ENCODE data around the gene LEP. TPM values are rescaled to one million over a fixed set of nuclear protein-coding genes. Genes with fewer than 3 reads are reported as not detected.

LEP gene
- total RNA-seq, 1 experiment from 2014 or later, result not detected

- Mint-ChIP-seq H3K4me1 (peaks cover 32% of the 10 kb centered on the region), H3K27ac (peak overlapping the region; percentile 13; the same call in 1 of the 2 replicates), H3K27me3 (ENCODE audit: low read depth) (no peaks in the 10 kb centered on the region; the same call in 1 of the 2 replicates), H3K4me3 (no peak overlapping the region; the same call in 1 of the 2 replicates), H3K36me3 (no peaks in the 10 kb centered on the region), H3K9me3 (no peaks in the 10 kb centered on the region; the same call in 1 of the 2 replicates)
- POLR2A ChIA-PET, result no interaction called here
- no peak for TF ChIP-seq USF2 (CRISPR knock-in tag; IDR thresholded peaks at IDR 0.05)
- no peak for TF ChIP-seq ETV6 (CRISPR knock-in tag; IDR thresholded peaks at IDR 0.05)
- no peak for TF ChIP-seq E2F4 (CRISPR knock-in tag; IDR thresholded peaks at IDR 0.05; ENCODE audit: borderline replicate concordance, low read depth)
- TF ChIP-seq FOXP4 (CRISPR knock-in tag; IDR thresholded peaks at IDR 0.05), result no peak
- TF ChIP-seq SMAD4 (CRISPR knock-in tag; IDR thresholded peaks at IDR 0.05), result no peak
- no peak for TF ChIP-seq FOXK1 (CRISPR knock-in tag; IDR thresholded peaks at IDR 0.05)
- no peak for TF ChIP-seq NR1H2 (CRISPR knock-in tag; IDR thresholded peaks at IDR 0.05)
- no peak for TF ChIP-seq NFATC4 (CRISPR knock-in tag; IDR thresholded peaks at IDR 0.05)
- TF ChIP-seq CBFB (CRISPR knock-in tag; IDR thresholded peaks at IDR 0.05; ENCODE audit: low read depth), result no peak
- TF ChIP-seq ZNF512 (CRISPR knock-in tag; IDR thresholded peaks at IDR 0.05; ENCODE audit: borderline replicate concordance), result no peak
- TF ChIP-seq ZNF416 (CRISPR knock-in tag; IDR thresholded peaks at IDR 0.05), result no peak
- no peak for TF ChIP-seq STAT6 (CRISPR knock-in tag; conservative IDR thresholded peaks at IDR 0.05; ENCODE audit: low read depth)
- CTCF ChIA-PET, result interaction anchor here (1.4 to 1.7 kb wide), 2 partner anchors 10 to 50 kb away, joined by 3 to 4 read pairs; no protein-coding TSS in a partner anchor
- ATAC-seq (no peak), DNase-seq (ENCODE audit: low spot score) (no peak)
Measured at GRCh38 chr7:128260069-128260795, 19.2 kb downstream of the LEP start.

- no peaks in the 10 kb centered on the region; the same call in none of the 2 replicates for H3K27me3 Mint-ChIP-seq (ENCODE audit: low read depth)
- no peak for DNase-seq (ENCODE audit: low spot score)
- H3K4me3 Mint-ChIP-seq, result no peak overlapping the region
- no peak overlapping the region for H3K27ac Mint-ChIP-seq
- ChIA-PET POLR2A (no interaction called here), CTCF (interaction anchor here (1.0 to 1.4 kb wide), 2 partner anchors 53 to 126 kb away, joined by 3 to 4 read pairs; no protein-coding TSS in a partner anchor)
- H3K4me1 Mint-ChIP-seq, result peaks cover 52% of the 10 kb centered on the region
- no peaks in the 10 kb centered on the region for H3K9me3 Mint-ChIP-seq
- ATAC-seq, result no peak
- H3K36me3 Mint-ChIP-seq, result no peaks in the 10 kb centered on the region
- TF ChIP-seq NFATC4 (CRISPR knock-in tag; IDR thresholded peaks at IDR 0.05) (no peak), SMAD4 (CRISPR knock-in tag; IDR thresholded peaks at IDR 0.05) (no peak), MYBL2 (CRISPR knock-in tag; IDR thresholded peaks at IDR 0.05) (no peak), HMGA2 (CRISPR knock-in tag; IDR thresholded peaks at IDR 0.05) (no peak), TEAD1 (CRISPR knock-in tag; IDR thresholded peaks at IDR 0.05) (no peak), E2F5 (CRISPR knock-in tag; IDR thresholded peaks at IDR 0.05) (no peak), ARID4B (CRISPR knock-in tag; IDR thresholded peaks at IDR 0.05; ENCODE audit: borderline replicate concordance) (no peak), ZNF263 (CRISPR knock-in tag; IDR thresholded peaks at IDR 0.05; ENCODE audit: low read depth) (no peak)
Measured at GRCh38 chr7:128262273-128263028, 21.4 kb downstream of the LEP start.

All from WTC11 (cell line).